ENCODE results near the gene ZNF468. TPM values are rescaled to one million over a fixed set of nuclear protein-coding genes. Genes with fewer than 3 reads are reported as not detected.

Gene ZNF468
- total RNA-seq, 1 experiment from 2014 or later = 14.4 TPM

DNA sequence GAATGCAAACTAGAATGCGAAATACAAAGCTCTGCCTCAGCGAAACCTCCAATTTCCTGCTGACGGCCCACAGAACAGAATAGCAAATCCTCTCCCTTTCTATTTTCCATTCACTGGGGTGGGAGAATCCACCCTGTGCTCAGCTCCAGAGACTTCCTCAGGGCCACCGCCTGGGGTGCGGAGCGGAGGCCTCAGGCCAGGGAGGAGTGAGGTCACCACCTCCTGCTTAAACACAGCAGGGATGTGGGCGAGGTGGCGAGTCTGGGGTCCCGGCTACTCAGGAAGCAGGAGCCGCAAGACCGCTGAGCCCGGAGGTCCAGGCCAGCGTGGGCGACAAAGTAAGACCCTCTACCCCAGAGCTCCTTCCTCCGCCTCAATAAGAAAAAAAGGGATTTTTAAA, 40.7 kb upstream of the ZNF468 start:
- Histone ChIP-seq H3K27ac (ENCODE audit: low read depth, low read length, poor library complexity, severe bottlenecking) (no peak overlapping the region), H3K36me3 (ENCODE audit: insufficient read depth, low read length, poor library complexity, severe bottlenecking) (no peaks in the 10 kb centered on the region), H3K9me3 (ENCODE audit: low read depth, low read length, poor library complexity, severe bottlenecking) (no peaks in the 10 kb centered on the region), H3K4me3 (ENCODE audit: low read depth, low read length, poor library complexity, severe bottlenecking) (no peak overlapping the region), H3K4me1 (ENCODE audit: insufficient read depth, low read length, poor library complexity, severe bottlenecking) (no peaks in the 10 kb centered on the region), H3K27me3 (replicated peaks; ENCODE audit: insufficient read depth, low read depth, low read length, poor library complexity) (no peaks in the 10 kb centered on the region)
- no peak for DNase-seq (ENCODE audit: low spot score)
- POLR2A ChIA-PET (ENCODE audit: low non-redundant PET) = no interaction called here
- BruUV-seq (replicated peaks) = no TSS peak
- intact Hi-C loops (cut with micrococcal nuclease; ENCODE audit: unreplicated experiment) = no loop called here
- CTCF ChIA-PET = no interaction called here
- TF ChIP-seq EZH2 (IDR thresholded peaks at IDR 0.05; ENCODE audit: borderline replicate concordance, low read depth, low read length, poor library complexity, severe bottlenecking) (no peak), CTCF (conservative IDR thresholded peaks at IDR 0.05; ENCODE audit: low read depth, low read length) (no peak)

GRCh38 chr19:52897138-52897935, 39.9 kb upstream of the ZNF468 start, which contains the start of gene ZNF320:
ZNF320 (minus strand) TSS chr19:52897635; CDS start chr19:52890255, 7,380 bp downstream.
- H3K27ac ChIP-seq (ENCODE audit: low read depth, low read length, poor library complexity, severe bottlenecking) = peak within 1 kb of the TSS; percentile 79
- no peaks in the 10 kb centered on the region for H3K27me3 ChIP-seq (replicated peaks; ENCODE audit: insufficient read depth, low read depth, low read length, poor library complexity)
- H3K4me1 ChIP-seq (ENCODE audit: insufficient read depth, low read length, poor library complexity, severe bottlenecking) = no peaks in the 10 kb centered on the region
- TF ChIP-seq CTCF (conservative IDR thresholded peaks at IDR 0.05; ENCODE audit: low read depth, low read length) (no peak), EZH2 (IDR thresholded peaks at IDR 0.05; ENCODE audit: borderline replicate concordance, low read depth, low read length, poor library complexity, severe bottlenecking) (no peak)
- POLR2A ChIA-PET (ENCODE audit: low non-redundant PET) = no interaction called here
- intact Hi-C loops (cut with micrococcal nuclease; ENCODE audit: unreplicated experiment) = no loop called here
- no peaks in the 10 kb centered on the region for H3K9me3 ChIP-seq (ENCODE audit: low read depth, low read length, poor library complexity, severe bottlenecking)
- DNase-seq (ENCODE audit: low spot score) = peak; percentile 93
- no peaks in the 10 kb centered on the region for H3K36me3 ChIP-seq (ENCODE audit: insufficient read depth, low read length, poor library complexity, severe bottlenecking)
- TSS peak; percentile 63 for BruUV-seq (replicated peaks)
- peak within 1 kb of the TSS; percentile 58 for H3K4me3 ChIP-seq (ENCODE audit: low read depth, low read length, poor library complexity, severe bottlenecking)
- CTCF ChIA-PET = no interaction called here

- Histone ChIP-seq H3K27me3 (replicated peaks; ENCODE audit: insufficient read depth, low read depth, low read length, poor library complexity) (no peaks in the 10 kb centered on the region), H3K27ac (ENCODE audit: low read depth, low read length, poor library complexity, severe bottlenecking) (peak overlapping the region; percentile 79), H3K9me3 (ENCODE audit: low read depth, low read length, poor library complexity, severe bottlenecking) (no peaks in the 10 kb centered on the region), H3K4me3 (ENCODE audit: low read depth, low read length, poor library complexity, severe bottlenecking) (peak overlapping the region; percentile 58), H3K4me1 (ENCODE audit: insufficient read depth, low read length, poor library complexity, severe bottlenecking) (no peaks in the 10 kb centered on the region), H3K36me3 (ENCODE audit: insufficient read depth, low read length, poor library complexity, severe bottlenecking) (no peaks in the 10 kb centered on the region)
- intact Hi-C loops (cut with micrococcal nuclease; ENCODE audit: unreplicated experiment) = no loop called here
- TF ChIP-seq EZH2 (IDR thresholded peaks at IDR 0.05; ENCODE audit: borderline replicate concordance, low read depth, low read length, poor library complexity, severe bottlenecking) = no peak
- no peak for TF ChIP-seq CTCF (conservative IDR thresholded peaks at IDR 0.05; ENCODE audit: low read depth, low read length)
- CTCF ChIA-PET = no interaction called here
- peak; percentile 2 for DNase-seq (ENCODE audit: low spot score)
- BruUV-seq (replicated peaks) = no TSS peak
- POLR2A ChIA-PET (ENCODE audit: low non-redundant PET) = no interaction called here
Observed at GRCh38 chr19:52896431-52897137, 39.2 kb upstream of the ZNF468 start.
